LNCaP clone FGC (cell line): ENCODE results near the gene AKIRIN2.

Source experiments
- DNase-seq: peaks from one replicate; pipeline ENCODE4 v3.0.0-alpha.2; 2011; ENCODE audit warnings: low read depth
- H3K4me3 ChIP-seq: 2 replicates; pipeline ENCODE4 v1.5.1; 2011; ENCODE audit warnings: mild to moderate bottlenecking, low read depth, low read length, control low read depth
- CTCF ChIP-seq: IDR thresholded peaks from 2 replicates; pipeline ENCODE4 v1.5.1; 2012; ENCODE audit warnings: mild to moderate bottlenecking; ENCODE audit not compliant: control insufficient read depth, insufficient read depth; ENCODE audit errors: extremely low read depth

Gene AKIRIN2

DNA sequence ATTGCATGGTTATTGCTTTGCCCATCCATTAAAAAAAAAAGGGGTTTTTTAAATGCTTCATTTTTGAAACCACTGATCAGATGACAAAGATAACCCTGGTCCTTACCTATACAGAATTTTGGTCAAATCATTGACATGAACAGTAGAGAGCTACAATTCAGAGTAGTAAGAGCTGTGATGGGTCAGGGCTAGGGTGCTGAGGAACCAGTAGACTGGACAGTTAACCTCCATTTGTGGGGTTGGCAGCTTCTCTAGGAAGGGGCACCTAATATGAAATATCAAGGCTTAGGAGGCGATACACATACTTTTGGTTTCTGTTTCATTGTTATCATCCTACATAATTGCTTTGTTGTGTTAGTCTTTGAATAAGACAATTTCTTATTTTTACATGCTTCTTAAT lies 57.0 kb downstream of the AKIRIN2 start:
- H3K4me3 ChIP-seq, result no peak overlapping the region
- DNase-seq, result no peak

DNA sequence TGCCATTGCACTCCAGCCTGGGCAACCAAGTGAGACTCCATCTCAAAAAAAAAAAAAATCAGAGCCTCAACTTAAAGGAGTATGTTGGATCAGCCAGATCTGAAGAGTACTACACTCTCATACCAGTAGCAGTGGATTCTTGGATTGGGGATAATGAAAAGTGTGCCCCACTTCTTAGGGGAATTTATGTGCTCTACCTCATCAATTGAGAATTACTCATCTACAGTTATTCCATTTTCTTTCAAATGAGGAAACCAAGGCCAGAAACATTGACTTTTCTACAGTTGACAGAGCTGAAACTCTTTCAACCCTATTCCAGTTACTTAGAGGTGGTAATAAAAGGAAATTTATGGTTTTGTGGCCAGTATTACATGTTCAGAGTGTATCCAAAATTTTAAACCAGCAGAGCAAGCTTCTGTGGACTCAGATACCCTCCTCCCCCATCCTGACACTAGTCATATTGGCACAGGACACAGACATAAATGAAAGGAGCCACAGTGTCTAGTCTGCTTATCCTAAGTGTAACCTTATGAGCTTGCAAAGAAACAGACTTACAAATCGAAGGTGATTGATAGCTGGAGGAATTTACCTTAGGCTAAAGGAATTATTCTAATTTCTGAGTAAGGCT lies 60.9 kb downstream of the AKIRIN2 start:
- DNase-seq, result no peak
- H3K4me3 ChIP-seq, result no peak overlapping the region
- TF ChIP-seq CTCF, result no peak

More for the DNA sequence above, 57.0 kb downstream of the AKIRIN2 start:
- no peak for TF ChIP-seq CTCF

DNA sequence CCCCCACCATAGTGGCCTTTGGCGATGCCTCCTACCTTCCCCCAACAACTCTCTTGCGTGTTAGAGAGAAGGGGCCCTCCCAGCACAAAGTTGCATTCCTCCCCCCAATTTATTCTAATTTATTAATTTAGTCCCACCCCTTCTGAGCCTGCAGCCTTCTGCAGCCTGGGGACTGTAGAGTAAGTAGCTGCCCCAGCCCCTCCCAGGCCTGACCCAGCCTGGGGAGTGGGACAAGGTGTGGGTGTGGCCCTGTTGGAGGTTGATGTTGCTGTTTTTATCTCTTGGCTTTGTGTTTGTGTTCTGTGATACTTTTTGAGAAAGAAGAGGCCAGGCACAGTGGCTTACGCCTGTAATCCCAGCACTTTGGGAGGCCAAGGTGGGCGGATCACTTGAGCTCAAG lies 62.7 kb downstream of the AKIRIN2 start:
- H3K4me3 ChIP-seq, result no peak overlapping the region
- DNase-seq, result no peak
- no peak for TF ChIP-seq CTCF

DNA sequence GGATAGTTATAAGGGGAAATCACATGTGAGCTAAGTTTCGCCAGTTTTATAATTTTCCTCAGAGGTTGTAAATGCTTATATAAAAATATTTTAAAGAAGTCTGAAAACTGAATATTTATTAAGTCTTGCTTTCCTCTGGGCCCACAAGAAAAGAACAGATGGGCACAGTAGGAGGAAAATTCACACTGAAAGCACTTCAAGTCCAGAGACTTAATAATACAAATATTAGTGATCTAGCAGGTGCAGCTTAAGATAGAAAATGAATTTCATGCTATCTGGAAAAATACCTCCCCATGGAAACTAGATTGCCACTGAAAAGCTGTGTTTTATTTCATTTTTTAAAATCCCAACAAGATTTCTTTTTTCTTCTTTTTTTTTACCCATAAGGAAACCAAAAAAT lies 64.9 kb downstream of the AKIRIN2 start:
- TF ChIP-seq CTCF, result no peak
- H3K4me3 ChIP-seq, result no peak overlapping the region

GRCh38 chr6:87636315-87636714 lies 65.7 kb downstream of the AKIRIN2 start:
- DNase-seq, result no peak
- TF ChIP-seq CTCF, result no peak
- H3K4me3 ChIP-seq, result no peak overlapping the region

More for the DNA sequence above, 64.9 kb downstream of the AKIRIN2 start:
- no peak for DNase-seq

DNA sequence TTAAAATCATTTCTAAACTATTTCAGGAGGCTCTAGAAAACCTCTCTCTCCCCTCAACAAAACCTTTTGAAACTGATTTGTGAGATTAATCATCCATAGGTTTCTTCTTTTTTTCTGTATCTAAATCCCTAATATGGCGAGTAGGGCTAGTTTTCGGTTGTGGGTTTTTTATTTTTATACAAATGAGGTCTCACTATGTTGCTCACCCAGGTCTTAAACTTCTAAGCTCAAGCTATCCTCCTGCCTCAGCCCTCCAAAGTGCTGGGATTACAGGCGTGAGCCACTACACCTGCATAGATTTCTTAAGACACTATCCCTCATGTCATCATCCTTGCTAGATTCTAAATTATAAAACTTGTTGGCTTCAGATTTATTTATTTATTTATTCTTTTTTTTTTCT lies 68.2 kb downstream of the AKIRIN2 start:
- no peak for DNase-seq
- H3K4me3 ChIP-seq, result no peak overlapping the region
- TF ChIP-seq CTCF, result no peak

DNA sequence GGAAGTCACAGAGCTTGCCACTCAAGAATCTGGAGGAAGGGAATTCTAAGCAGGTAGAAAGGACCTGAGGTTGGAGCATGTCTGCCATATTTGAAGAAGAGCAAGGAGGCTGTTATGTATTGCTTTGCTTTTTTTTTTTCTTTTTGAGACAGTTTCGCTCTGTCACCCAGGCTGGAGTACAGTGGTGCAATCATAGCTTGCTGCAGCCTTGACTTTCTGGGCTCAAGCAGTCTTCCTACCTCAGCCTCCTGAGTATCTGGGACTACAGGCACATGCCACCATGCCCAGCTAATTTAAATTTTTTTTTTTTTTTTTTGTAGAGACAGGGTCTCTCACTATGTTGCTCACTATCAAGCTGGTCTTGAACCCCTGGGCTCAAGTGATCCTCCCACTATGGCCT lies 71.3 kb downstream of the AKIRIN2 start:
- no peak overlapping the region for H3K4me3 ChIP-seq
- no peak for DNase-seq
- no peak for TF ChIP-seq CTCF
